Naive thymus-derived CD8-positive, alpha-beta T cell (primary cell): ENCODE measurements around the gene ATR. TPM values are rescaled to one million over a fixed set of nuclear protein-coding genes. Genes with fewer than 3 reads are reported as not detected.

Experiments
- ATAC-seq, 2 donors: fragments of 150-1000 bp; cut with Tn5 transposase in 1 of 2; sonication (Bioruptor Pico), chemical (Tn5 transposase) in 1 of 2; 1 replicate in 1 of 2; 2 replicates in 1 of 2; pipeline ENCODE4 v1.10.0; 2021; ENCODE audit warnings: mild to moderate bottlenecking in 2 of 2, moderate library complexity in 2 of 2
- POLR2A ChIA-PET: fragments of 350-600 bp; sonication (Branson Sonifier 250); formaldehyde crosslinking; loops from one replicate; lab custom pipeline; 2021; ENCODE audit warnings: antibody characterized with exemption; lab: Charles Lee
- DNase-seq, 10 donors: peaks; one replicate each; pipeline versions ENCODE4 v3.0.0 to v3.0.0-alpha.2; 2020 to 2022
- H3K27ac Mint-ChIP-seq, 10 donors: one replicate each; pipeline ENCODE4 v1.8.0; 2020 to 2022; ENCODE audit warnings: mild to moderate bottlenecking in 10 of 10, mixed read lengths in 10 of 10, moderate library complexity in 4 of 10, inconsistent platforms in 1 of 10
- H3K27me3 Mint-ChIP-seq, 5 donors: one replicate each; pipeline ENCODE4 v1.8.0; 2021 to 2022; ENCODE audit warnings: mixed read lengths in 5 of 5
- H3K36me3 Mint-ChIP-seq, 3 donors: one replicate each; pipeline ENCODE4 v1.8.0; 2020 to 2022; ENCODE audit warnings: mixed read lengths in 3 of 3, mild to moderate bottlenecking in 2 of 3, inconsistent platforms in 1 of 3
- H3K4me1 Mint-ChIP-seq, 4 donors: one replicate each; pipeline ENCODE4 v1.8.0; 2021 to 2022; ENCODE audit warnings: mixed read lengths in 4 of 4
- H3K4me3 Mint-ChIP-seq, 10 donors: one replicate each; pipeline ENCODE4 v1.8.0; 2020 to 2022; ENCODE audit warnings: mild to moderate bottlenecking in 10 of 10, mixed read lengths in 10 of 10, moderate library complexity in 6 of 10, inconsistent platforms in 1 of 10
- H3K9me3 Mint-ChIP-seq, 9 donors: one replicate each; pipeline ENCODE4 v1.8.0; 2020 to 2022; ENCODE audit warnings: mixed read lengths in 9 of 9, mild to moderate bottlenecking in 3 of 9, inconsistent platforms in 1 of 9, moderate library complexity in 1 of 9
- polyA plus RNA-seq, 3 donors: library from polyadenylated mRNA; unstranded; fragments of 300-500 nt; fragmentation: Illumina TruSeq; gene quantifications; one replicate each; pipeline ENCODE4 v1.2.3, GENCODE V29; 2021
- total RNA-seq, 8 experiments: library from RNA in 2 of 8; stranded (reverse) in 2 of 8; gene quantifications; one replicate each; pipeline ENCODE4 v1.2.3 and lab custom pipeline; 2021 to 2026

ATR gene
- total RNA-seq: 10 to 100 TPM; 47.1 to 49.9 TPM
- polyA plus RNA-seq: 10 to 100 TPM; 10.5 to 11.6 (median 11.5) TPM
- total RNA-seq (lab: John Stamatoyannopoulos, UW): 123 to 169 (median 143) reads per million in 6 experiments

DNA sequence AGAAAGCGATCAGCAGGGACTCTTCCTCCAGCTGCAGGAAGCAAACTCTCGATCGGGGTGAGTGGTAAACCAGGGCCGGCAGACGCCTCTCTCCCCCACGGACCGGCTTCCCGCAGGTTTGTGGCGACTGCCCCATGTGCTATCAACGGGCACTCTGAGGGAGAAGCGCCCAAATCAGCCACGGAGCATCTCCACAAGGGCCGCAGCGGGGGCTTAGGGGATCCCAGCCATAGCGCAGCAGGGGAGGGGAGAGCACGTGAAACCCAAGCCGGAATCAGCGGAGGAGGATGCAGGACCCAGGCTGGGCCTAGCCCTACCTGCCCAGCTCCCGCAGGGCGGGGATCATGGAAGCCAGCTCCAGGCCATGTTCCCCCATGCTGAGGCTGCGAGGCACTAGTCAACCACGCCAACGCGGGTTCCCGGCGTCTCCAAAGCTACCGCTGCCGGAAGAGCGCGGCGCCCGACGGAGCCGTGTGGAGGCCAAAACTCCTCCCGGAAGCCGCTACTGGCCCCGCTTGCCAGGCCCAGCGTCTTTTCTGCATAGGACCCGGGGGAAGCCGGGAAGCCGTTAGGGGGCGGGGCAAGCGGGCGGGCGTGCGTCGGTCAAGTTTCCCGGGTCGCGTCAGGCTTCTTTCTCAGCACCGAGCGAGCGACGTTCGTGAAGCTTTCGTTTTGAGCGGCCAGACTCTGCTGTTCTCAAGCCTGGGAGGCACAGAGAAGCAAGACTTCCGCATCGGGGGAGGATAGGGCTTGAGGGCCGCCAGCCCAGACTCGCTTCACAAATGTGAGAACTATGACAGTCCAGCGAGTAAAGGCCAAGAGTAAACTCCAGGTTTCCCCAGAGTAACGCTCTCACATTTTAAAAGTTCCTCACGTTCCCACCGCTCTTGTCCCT, at the start of gene ATR:
TSS of gene ATR (minus strand) at position 405 of the 895 bp plus-strand sequence. CDS start at position 376, 29 bp downstream.
- POLR2A ChIA-PET: interaction anchor here (0.6 to 3.0 kb wide), 19 partner anchors 8 to 1393 kb away, joined by 3 to 44 read pairs (median 4); partner anchors contain the start of genes DIPK2A, PLS1, TRPC1 and U2SURP
- H3K36me3 Mint-ChIP-seq: peaks cover 0 to 12% (median 0%) of the 10 kb centered on the region in 3 donors
- H3K4me1 Mint-ChIP-seq: peaks cover 29 to 61% (median 52%) of the 10 kb centered on the region in 4 donors
- DNase-seq (peak; percentile 86 to 97 (median 94)), ATAC-seq (peak; percentile 89 to 91)
- no peaks in the 10 kb centered on the region for H3K9me3 Mint-ChIP-seq
- H3K27me3 Mint-ChIP-seq: peaks cover 0 to 4% (median 0%) of the 10 kb centered on the region in 5 donors
- H3K4me3 Mint-ChIP-seq: peak within 1 kb of the TSS; percentile 93 to 99 (median 96)
- peak within 1 kb of the TSS; percentile 96 to 99 (median 98) for H3K27ac Mint-ChIP-seq

DNA sequence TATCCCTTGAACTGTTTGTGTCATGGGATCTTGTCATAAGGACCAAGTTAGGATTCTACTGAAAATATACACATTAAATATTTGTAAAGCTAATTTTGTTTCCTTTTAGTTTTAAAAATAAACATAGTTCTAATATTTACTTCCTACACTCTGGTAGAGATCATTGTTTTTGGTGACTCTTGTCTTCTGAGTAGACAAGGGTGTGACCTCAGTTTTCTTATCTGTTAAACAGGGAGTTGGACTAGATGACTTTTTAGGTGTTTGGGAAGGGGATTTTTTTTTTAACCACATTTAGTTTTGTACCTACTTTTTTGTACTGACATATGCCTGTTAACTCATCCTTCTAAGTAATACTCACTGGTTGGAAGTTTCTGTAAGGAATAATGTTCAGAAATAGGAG, 48.4 kb upstream of the ATR start:
- H3K36me3 Mint-ChIP-seq: no peaks in the 10 kb centered on the region
- peaks cover 0 to 5% (median 0%) of the 10 kb centered on the region in 5 donors for H3K27me3 Mint-ChIP-seq
- POLR2A ChIA-PET: no interaction called here
- no peaks in the 10 kb centered on the region for H3K9me3 Mint-ChIP-seq
- ATAC-seq: no peak
- no peak overlapping the region for H3K4me3 Mint-ChIP-seq
- no peak overlapping the region for H3K27ac Mint-ChIP-seq
- peaks cover 0 to 2% (median 0%) of the 10 kb centered on the region in 4 donors for H3K4me1 Mint-ChIP-seq
- DNase-seq: no peak

DNA sequence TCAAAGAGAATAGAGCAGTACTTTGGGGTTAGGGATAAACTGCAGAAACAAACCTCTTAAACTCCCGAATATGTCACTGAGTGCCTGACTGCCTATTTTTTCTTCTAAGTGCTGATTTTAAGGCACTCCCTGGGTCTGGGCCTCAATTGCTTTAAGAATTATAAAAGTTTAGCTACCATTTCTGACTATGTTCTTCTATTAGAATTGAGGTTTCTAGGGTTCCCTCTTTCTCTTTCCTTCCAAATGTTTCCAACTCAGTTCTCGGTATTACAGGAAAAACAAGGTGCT, 46.6 kb upstream of the ATR start:
- Mint-ChIP-seq H3K4me1 (peaks cover 0 to 2% (median 0%) of the 10 kb centered on the region in 4 donors), H3K27me3 (peaks cover 0 to 5% (median 0%) of the 10 kb centered on the region in 5 donors), H3K27ac (no peak overlapping the region), H3K9me3 (no peaks in the 10 kb centered on the region), H3K4me3 (no peak overlapping the region), H3K36me3 (no peaks in the 10 kb centered on the region)
- POLR2A ChIA-PET: no interaction called here
- DNase-seq (no peak), ATAC-seq (no peak)

DNA sequence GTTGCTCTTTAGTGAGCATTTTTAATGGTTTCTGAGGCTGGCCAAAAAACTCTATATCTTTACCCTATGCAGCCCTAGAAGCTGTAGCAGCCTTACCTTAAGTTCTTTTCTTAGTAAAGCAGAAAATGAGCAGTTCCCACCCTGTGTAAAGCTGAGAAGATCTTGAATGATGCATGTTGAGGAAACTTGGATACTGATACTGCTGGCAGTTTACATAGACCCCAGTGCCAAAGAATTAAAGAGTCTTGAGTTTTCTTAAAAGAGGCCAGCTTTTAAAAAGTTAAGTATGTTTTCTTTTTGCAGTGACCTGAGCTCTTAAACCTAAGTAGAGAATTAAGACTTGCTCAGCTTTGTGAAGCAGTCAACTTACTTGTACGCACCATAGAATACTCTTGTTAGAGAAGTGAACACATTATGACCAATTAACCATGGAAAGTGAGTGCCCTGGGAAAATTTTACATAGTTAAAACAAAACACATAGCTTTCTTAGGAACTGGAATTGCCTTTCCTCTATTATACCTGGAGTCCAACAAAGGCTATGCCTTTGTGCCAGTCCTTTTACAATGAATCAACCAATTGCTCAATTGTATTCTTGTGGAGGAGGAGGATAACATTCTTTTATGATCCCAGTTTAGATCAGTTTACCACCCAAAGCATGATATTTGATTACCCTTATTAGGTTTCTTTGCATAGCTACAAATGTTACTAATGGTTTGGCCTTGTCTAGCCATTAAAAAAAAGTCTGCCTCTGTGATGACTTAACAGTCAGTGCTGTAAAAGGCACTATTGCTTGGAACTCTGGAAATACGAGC, 46.0 kb upstream of the ATR start:
- H3K4me1 Mint-ChIP-seq: peaks cover 0 to 2% (median 0%) of the 10 kb centered on the region in 4 donors
- POLR2A ChIA-PET: no interaction called here
- no peak for ATAC-seq

DNA sequence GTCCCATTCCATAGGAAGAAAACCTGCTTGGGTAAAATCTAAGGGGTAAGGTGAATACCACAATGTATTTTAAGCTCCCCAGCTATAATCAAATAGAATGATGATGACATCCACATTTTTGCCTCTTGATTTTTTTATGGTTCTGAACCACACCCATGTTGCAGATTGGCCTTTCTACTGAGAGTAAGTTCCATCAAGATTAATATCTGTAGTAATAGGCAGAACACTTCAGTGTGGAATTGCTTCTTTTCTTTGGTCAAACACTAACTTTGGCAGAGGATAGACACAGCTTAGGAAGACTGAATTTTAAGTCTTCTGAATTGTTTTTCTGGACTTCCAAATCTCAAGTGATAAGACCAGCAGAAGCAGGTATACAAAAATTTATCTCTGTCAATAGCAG, 44.7 kb upstream of the ATR start:
- Mint-ChIP-seq H3K4me3 (no peak overlapping the region), H3K4me1 (peaks cover 0 to 2% (median 0%) of the 10 kb centered on the region in 4 donors), H3K36me3 (no peaks in the 10 kb centered on the region), H3K9me3 (no peaks in the 10 kb centered on the region), H3K27me3 (peaks cover 0 to 5% (median 0%) of the 10 kb centered on the region in 5 donors), H3K27ac (no peak overlapping the region)
- no peak for ATAC-seq
- POLR2A ChIA-PET: no interaction called here
- DNase-seq: no peak

More for the DNA sequence above, 46.0 kb upstream of the ATR start:
- no peaks in the 10 kb centered on the region for H3K9me3 Mint-ChIP-seq
- peak overlapping the region in 1 of 10 donors; percentile 41 for H3K27ac Mint-ChIP-seq
- no peak overlapping the region for H3K4me3 Mint-ChIP-seq
- peaks cover 0 to 5% (median 0%) of the 10 kb centered on the region in 5 donors for H3K27me3 Mint-ChIP-seq
- no peaks in the 10 kb centered on the region for H3K36me3 Mint-ChIP-seq
- no peak for DNase-seq

DNA sequence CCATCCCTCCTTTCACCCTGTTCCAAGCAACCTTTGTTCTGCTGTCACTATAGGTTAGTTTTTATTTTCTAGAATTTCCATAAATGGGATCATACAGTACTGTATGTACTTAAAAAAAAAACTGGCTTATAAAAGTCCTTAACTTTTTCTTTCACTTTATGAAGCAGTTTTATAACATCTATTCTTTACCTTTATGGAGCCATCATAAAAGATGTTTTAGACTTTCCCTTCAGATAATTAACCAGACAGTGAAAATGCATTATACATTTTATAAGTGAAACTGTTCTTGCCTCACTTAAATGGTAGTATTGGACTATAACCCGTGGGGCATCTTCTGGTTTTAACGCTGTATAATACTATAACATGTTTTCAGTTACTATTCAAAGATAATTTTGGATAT, 43.9 kb upstream of the ATR start:
- Mint-ChIP-seq H3K36me3 (no peaks in the 10 kb centered on the region), H3K27me3 (peaks cover 0 to 5% (median 0%) of the 10 kb centered on the region in 5 donors), H3K4me1 (peaks cover 0 to 2% (median 0%) of the 10 kb centered on the region in 4 donors), H3K9me3 (no peaks in the 10 kb centered on the region), H3K27ac (no peak overlapping the region), H3K4me3 (no peak overlapping the region)
- DNase-seq: no peak
- POLR2A ChIA-PET: no interaction called here
- no peak for ATAC-seq

DNA sequence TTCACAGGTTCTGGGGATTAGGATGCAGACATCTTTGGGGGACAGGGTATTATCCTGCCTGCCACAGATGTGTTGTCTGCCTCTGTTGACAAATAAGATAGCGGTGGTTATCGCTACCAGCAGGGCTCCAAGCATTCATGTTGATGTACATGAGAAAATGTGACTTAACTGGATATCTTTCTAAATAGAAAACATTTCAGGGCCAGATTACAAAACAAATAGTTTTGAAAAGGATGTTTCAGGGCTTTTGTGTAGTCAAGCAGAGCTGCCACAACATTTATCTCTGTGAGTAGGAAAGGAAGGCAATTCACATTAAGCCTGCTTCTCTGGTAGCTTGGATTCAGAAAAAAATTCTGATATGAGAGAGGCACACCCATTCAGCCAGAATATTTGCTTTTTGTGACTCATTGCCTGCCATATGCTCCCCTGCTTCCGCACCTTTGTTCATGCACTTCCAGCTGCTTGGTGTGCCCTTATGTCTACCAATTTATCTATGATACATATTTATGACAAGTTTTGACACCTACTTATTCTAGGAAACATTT, 40.5 kb upstream of the ATR start:
- Mint-ChIP-seq H3K4me1 (peaks cover 0 to 7% (median 0%) of the 10 kb centered on the region in 4 donors), H3K9me3 (no peaks in the 10 kb centered on the region), H3K27ac (no peak overlapping the region), H3K36me3 (no peaks in the 10 kb centered on the region), H3K27me3 (peaks cover 0 to 4% (median 0%) of the 10 kb centered on the region in 5 donors), H3K4me3 (no peak overlapping the region)
- POLR2A ChIA-PET: no interaction called here
- ATAC-seq (no peak), DNase-seq (no peak)

DNA sequence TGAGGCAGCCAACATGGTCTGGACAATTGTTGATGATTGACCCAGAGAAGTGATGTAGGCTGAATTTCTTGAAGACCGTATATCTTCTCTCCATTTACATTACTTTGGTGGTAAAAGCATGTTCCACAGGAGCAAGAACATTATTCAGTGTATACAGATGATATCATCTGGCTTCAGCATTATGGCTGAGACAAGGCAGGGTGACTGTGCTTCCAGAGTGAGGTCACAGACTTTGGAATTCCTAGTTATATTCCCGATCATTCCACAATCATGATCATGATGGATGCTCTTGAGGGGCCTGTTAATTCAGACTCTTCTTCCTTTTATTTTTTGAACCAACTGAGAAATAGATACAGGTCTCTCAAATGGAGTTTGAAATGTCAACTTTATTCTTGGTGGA, 36.6 kb upstream of the ATR start:
- Mint-ChIP-seq H3K9me3 (no peaks in the 10 kb centered on the region), H3K36me3 (no peaks in the 10 kb centered on the region), H3K27ac (peak overlapping the region in 1 of 10 donors; percentile 49), H3K27me3 (peaks cover 0 to 4% (median 0%) of the 10 kb centered on the region in 5 donors), H3K4me3 (no peak overlapping the region), H3K4me1 (peaks cover 0 to 7% (median 0%) of the 10 kb centered on the region in 4 donors)
- ATAC-seq (no peak), DNase-seq (no peak)
- POLR2A ChIA-PET: no interaction called here

DNA sequence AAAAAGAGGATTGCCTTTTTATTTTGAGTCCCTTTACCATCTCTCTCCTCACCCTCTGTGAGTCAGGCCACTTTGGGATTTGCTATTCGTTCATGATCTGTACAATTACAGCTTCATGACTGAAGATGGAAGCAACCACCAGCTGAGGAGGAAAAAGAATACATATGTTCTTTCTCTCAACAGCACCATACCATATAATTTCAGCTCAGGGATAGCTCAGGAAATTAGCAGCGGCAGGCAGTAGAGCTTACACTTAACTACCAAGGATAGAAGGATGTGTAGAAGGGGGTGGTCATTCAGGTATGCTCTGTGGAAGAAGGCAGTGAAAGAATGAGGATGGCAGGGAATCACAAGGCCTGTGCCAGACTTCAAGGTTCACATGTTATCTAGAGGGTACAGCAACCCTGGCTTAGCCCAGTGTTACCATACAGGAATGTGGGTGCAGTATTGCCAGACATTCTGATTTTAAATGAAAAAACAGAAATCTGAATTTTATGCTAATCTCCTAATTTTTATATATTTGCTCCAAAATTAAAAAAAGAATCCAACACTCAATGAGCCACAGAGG, 35.6 kb upstream of the ATR start:
- H3K4me3 Mint-ChIP-seq: no peak overlapping the region
- peaks cover 0 to 7% (median 0%) of the 10 kb centered on the region in 4 donors for H3K4me1 Mint-ChIP-seq
- H3K27me3 Mint-ChIP-seq: peaks cover 0 to 4% (median 0%) of the 10 kb centered on the region in 5 donors
- H3K27ac Mint-ChIP-seq: no peak overlapping the region
- no peaks in the 10 kb centered on the region for H3K9me3 Mint-ChIP-seq
- POLR2A ChIA-PET: no interaction called here
- no peaks in the 10 kb centered on the region for H3K36me3 Mint-ChIP-seq
- no peak for ATAC-seq
- no peak for DNase-seq

DNA sequence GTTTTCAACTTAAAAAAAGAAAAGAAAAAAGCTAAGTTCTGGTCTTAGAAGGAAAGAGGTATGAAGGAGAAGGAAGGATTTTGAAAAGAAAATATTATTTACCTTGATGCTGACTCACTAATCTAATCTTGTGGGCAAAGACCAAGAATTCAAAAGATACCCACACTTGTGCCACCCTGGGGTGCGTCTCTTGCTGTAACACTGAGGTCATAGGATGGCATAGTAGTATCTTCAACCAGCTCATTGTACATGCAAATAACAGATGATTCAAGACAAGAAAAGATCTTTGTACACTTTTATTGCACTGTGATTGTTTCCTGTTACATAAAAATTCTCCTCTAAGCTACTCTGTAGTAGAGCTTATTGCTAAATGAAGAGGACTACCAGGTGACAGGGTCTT, 35.0 kb upstream of the ATR start:
- ATAC-seq (no peak), DNase-seq (no peak)
- Mint-ChIP-seq H3K4me3 (no peak overlapping the region), H3K36me3 (no peaks in the 10 kb centered on the region), H3K4me1 (peaks cover 0 to 7% (median 0%) of the 10 kb centered on the region in 4 donors), H3K9me3 (no peaks in the 10 kb centered on the region), H3K27me3 (peaks cover 0 to 4% (median 0%) of the 10 kb centered on the region in 5 donors), H3K27ac (no peak overlapping the region)
- POLR2A ChIA-PET: no interaction called here

DNA sequence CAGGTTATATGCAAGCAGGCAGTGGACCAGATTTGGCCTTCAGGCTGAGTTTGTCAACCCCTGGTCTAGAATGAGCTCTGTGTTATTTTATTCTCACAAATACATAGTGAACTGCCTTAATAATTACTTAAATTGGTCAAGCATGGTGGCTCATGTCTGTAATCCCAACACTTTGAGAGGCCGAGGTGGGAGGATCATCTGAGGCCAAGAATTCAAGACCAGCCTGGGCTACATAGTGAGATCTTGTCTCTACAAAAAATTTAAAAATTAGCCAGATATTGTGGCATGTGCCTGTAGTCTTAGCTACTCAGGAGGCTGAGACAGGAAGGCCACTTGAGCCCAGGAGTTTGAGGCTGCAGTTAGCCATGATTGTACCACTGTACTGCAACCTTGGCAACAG, 32.7 kb upstream of the ATR start:
- Mint-ChIP-seq H3K4me1 (peaks cover 0 to 7% (median 0%) of the 10 kb centered on the region in 4 donors), H3K27ac (no peak overlapping the region), H3K36me3 (no peaks in the 10 kb centered on the region), H3K4me3 (no peak overlapping the region), H3K9me3 (no peaks in the 10 kb centered on the region), H3K27me3 (peaks cover 0 to 4% (median 0%) of the 10 kb centered on the region in 5 donors)
- POLR2A ChIA-PET: no interaction called here
- DNase-seq (no peak), ATAC-seq (no peak)

DNA sequence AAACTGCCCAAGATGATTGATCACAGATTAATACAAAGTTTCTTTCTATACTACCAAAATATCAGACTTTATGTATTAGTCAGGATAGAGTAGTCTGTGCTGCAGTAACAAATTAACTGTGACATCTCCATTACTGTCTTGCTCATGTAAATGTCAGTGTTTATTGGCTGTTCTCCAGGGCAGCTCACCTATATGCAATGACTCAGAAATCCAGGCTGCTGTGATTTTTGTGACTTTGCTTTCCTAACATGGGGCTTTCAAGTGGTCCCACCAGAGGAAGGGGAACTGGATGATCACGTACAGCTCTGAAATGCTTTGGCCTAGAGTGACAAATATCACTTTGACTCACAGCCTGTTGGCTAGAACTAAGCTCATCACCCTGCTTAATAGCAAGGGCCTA, 30.6 kb upstream of the ATR start:
- H3K27ac Mint-ChIP-seq: no peak overlapping the region
- DNase-seq (no peak), ATAC-seq (no peak)
- no peaks in the 10 kb centered on the region for H3K36me3 Mint-ChIP-seq
- H3K27me3 Mint-ChIP-seq: no peaks in the 10 kb centered on the region
- no peak overlapping the region for H3K4me3 Mint-ChIP-seq
- POLR2A ChIA-PET: no interaction called here
- H3K9me3 Mint-ChIP-seq: no peaks in the 10 kb centered on the region
- H3K4me1 Mint-ChIP-seq: no peaks in the 10 kb centered on the region
